ENCODE results near the gene PTPN14.

The PTPN14 gene

GRCh38 chr1:214324896-214325800 is 226.3 kb downstream of the PTPN14 start:
- DNase-seq: no peak

- no peak for DNase-seq
Observed at GRCh38 chr1:214321705-214322453, 229.5 kb downstream of the PTPN14 start.

GRCh38 chr1:214319938-214320337 is 231.5 kb downstream of the PTPN14 start:
- no peak for DNase-seq

GRCh38 chr1:214318956-214319736 is 232.3 kb downstream of the PTPN14 start:
- DNase-seq: no peak

DNA sequence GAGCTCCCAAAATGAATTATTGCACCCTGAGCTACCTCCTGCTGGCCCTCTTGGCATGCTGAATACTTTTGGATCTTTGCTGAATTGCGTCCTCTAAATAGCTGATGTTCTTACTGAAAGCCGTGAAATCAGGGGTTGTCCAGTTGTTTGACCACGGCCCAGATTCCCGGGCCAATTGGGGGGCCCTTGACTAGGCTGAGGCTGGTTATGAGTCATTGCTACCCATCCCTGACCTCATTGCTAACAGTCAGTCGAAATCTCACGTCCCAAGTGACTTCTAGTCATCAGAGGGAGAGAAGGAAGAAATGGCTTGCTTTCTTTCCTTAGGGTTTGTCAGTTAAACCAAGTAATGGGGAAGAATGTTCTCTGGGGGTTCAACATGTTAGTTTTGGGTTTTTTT is 233.0 kb downstream of the PTPN14 start:
- DNase-seq: no peak

GRCh38 chr1:214317734-214318133 is 233.7 kb downstream of the PTPN14 start:
- DNase-seq: no peak

GRCh38 chr1:214317300-214317699 is 234.1 kb downstream of the PTPN14 start:
- no peak for DNase-seq

DNA sequence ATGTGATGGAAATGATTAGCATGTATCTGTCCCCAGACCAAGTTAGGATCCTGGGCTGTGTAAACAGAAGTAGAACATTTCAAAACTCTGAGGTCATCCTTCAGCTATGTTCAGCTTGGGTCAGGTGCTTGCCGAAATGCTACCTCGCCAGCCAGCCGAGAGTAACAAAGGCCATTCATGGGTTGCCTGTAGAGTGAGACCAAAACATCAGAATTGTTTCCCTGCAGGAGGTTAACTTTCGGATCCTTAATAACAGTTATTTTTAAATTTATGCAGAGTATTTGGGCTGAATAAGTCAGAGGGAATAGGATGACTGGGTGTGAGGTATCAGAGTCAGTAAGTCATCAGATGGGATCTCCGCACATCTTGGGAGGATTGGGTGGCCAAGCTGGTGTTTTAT is 234.8 kb downstream of the PTPN14 start:
- DNase-seq: no peak

- DNase-seq: no peak
Observed at GRCh38 chr1:214314178-214314843, 237.1 kb downstream of the PTPN14 start.

GRCh38 chr1:214312530-214313051 is 238.8 kb downstream of the PTPN14 start:
- DNase-seq: no peak

GRCh38 chr1:214310777-214311690 is 240.4 kb downstream of the PTPN14 start:
- no peak for DNase-seq

DNA sequence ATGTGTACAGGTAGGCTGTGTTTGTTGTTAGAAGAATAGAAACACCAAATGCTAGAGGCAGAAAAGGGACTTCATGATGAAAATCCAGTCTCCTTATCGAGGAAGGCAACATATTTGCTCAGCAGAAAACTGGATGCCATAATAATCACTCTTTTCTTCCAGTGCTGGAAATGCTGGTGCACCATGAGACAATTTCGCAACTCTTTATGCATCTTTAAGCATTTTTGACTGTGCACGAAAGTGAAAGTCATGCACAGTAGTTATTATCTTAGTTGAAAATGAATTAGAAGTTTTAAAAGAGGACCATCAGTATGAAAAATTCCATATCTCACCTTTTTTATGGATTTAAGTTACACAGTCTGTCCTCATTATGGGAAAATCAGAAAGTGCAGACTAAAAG is 241.4 kb downstream of the PTPN14 start:
- DNase-seq: no peak

DNA sequence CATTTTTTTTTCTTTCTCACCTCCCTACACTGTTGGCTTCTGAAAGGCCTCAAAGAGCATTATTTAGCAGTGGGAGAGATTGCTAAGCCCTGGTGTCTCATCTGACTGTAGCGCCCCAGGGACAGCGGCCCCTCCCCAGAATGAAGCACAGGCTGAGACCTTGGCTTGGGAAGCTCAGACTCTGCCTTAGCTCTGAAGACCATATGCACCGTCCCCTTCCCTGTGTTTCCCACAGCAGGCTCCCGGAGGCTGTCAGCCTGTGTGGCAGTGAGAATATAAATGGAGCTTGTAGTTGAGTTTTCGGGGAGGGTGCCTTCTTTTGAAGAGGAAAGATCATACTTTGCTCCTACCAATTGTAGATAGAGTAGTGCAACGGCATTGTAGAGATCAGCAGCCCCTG is 245.1 kb downstream of the PTPN14 start:
- DNase-seq: no peak

GRCh38 chr1:214305164-214305751 is 246.1 kb downstream of the PTPN14 start:
- DNase-seq: no peak

DNA sequence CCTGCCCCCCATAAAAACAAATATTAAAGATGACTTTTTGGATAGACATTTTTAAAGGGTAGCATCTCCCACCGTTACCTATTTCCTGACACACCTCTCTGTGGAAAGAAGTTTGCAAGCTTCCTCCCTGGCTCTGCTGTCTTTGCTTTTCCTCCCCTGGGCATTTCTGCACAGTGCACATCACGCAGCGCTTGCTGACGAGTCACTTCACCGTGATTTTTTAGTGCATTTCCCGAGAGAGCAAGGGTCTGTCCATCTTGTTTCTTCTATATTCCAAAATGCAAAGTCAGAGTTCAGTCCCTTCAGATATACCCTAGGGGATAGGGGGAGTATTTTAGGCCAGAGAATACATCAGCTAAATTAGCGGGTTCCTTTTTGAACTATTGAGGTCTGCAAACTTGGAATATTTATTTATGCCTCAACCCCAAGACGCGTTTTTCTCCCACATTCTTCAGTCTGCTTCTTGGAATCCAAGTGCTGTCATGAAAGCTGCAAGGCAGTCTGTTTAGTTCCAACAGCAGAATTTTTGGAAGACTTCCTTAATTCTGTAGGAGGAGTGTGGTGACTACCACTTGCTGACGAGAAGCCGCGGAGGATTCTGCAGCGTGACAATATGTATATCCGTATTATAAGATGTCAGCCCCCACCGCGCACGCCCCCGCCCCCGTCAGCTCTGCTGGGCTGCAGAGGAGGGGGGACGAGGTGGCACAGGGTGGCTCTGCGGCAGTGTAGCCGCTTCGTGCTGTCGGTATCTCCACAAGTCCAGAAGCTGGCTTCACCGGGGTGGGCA is 248.1 kb downstream of the PTPN14 start:
- DNase-seq: no peak

- no peak for DNase-seq
Observed at GRCh38 chr1:214301526-214301925, 249.9 kb downstream of the PTPN14 start.

GRCh38 chr1:214300149-214300780 is 251.1 kb downstream of the PTPN14 start:
- no peak for DNase-seq
